ENCODE results near the gene CAMKMT.

GRCh38 chr2:44680983-44681531 lies 319.3 kb downstream of the CAMKMT start:
- TF ChIP-seq STAT1 (IDR thresholded peaks at IDR 0.05; ENCODE audit: unreplicated experiment) = no peak
- TF ChIP-seq, protein P1, sequence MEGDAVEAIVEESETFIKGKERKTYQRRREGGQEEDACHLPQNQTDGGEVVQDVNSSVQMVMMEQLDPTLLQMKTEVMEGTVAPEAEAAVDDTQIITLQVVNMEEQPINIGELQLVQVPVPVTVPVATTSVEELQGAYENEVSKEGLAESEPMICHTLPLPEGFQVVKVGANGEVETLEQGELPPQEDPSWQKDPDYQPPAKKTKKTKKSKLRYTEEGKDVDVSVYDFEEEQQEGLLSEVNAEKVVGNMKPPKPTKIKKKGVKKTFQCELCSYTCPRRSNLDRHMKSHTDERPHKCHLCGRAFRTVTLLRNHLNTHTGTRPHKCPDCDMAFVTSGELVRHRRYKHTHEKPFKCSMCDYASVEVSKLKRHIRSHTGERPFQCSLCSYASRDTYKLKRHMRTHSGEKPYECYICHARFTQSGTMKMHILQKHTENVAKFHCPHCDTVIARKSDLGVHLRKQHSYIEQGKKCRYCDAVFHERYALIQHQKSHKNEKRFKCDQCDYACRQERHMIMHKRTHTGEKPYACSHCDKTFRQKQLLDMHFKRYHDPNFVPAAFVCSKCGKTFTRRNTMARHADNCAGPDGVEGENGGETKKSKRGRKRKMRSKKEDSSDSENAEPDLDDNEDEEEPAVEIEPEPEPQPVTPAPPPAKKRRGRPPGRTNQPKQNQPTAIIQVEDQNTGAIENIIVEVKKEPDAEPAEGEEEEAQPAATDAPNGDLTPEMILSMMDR (conservative IDR thresholded peaks at IDR 0.05; ENCODE audit: low read depth in 2 of 2) = no peak

Measured in GM23338 (cell line).